GM18867 (cell line): ENCODE measurements around the gene SLC17A1.

Experiments
- ATAC-seq: cut with Tn5 transposase; IDR thresholded peaks from one replicate; pipeline ENCODE4 v1.9.1; 2021; ENCODE audit warnings: mild to moderate bottlenecking, moderate library complexity; ENCODE audit not compliant: unreplicated experiment

The SLC17A1 gene

GRCh38 chr6:25833136-25833535 lies 1.3 kb upstream of the SLC17A1 start:
- ATAC-seq: no peak

GRCh38 chr6:25832670-25833069 lies 818 bp upstream of the SLC17A1 start:
- ATAC-seq: no peak

- no peak for ATAC-seq
Observed at GRCh38 chr6:25832307-25832662, 433 bp upstream of the SLC17A1 start.

GRCh38 chr6:25830458-25830857 lies 1.4 kb downstream of the SLC17A1 start:
- ATAC-seq: no peak

- no peak for ATAC-seq
Observed at GRCh38 chr6:25829375-25829774, 2.5 kb downstream of the SLC17A1 start.

- ATAC-seq: no peak
Observed at GRCh38 chr6:25821341-25821740, 10.5 kb downstream of the SLC17A1 start.

GRCh38 chr6:25816252-25816651 lies 15.6 kb downstream of the SLC17A1 start:
- no peak for ATAC-seq

- ATAC-seq: no peak
Observed at GRCh38 chr6:25815194-25815593, 16.7 kb downstream of the SLC17A1 start.

- ATAC-seq: no peak
Observed at GRCh38 chr6:25804804-25805203, 27.0 kb downstream of the SLC17A1 start.

- ATAC-seq: no peak
Observed at GRCh38 chr6:25801436-25801835, 30.4 kb downstream of the SLC17A1 start.

GRCh38 chr6:25794784-25795183 lies 37.1 kb downstream of the SLC17A1 start:
- ATAC-seq: no peak

- ATAC-seq: no peak
Observed at GRCh38 chr6:25793970-25794369, 37.9 kb downstream of the SLC17A1 start.

GRCh38 chr6:25792016-25792415 lies 39.8 kb downstream of the SLC17A1 start:
- ATAC-seq: no peak

GRCh38 chr6:25789475-25789874 lies 42.4 kb downstream of the SLC17A1 start:
- ATAC-seq: no peak

- ATAC-seq: no peak
Observed at GRCh38 chr6:25788305-25788922, 43.4 kb downstream of the SLC17A1 start.

GRCh38 chr6:25787428-25787827 lies 44.4 kb downstream of the SLC17A1 start:
- ATAC-seq: no peak

- ATAC-seq: no peak
Observed at GRCh38 chr6:25781134-25781533, 50.7 kb downstream of the SLC17A1 start.

GRCh38 chr6:25777856-25778649 lies 53.8 kb downstream of the SLC17A1 start:
- ATAC-seq: no peak

GRCh38 chr6:25777031-25777430 lies 54.8 kb downstream of the SLC17A1 start:
- ATAC-seq: no peak

- no peak for ATAC-seq
Observed at GRCh38 chr6:25774120-25774715, 57.6 kb downstream of the SLC17A1 start.

- ATAC-seq: no peak
Observed at GRCh38 chr6:25769983-25770382, 61.9 kb downstream of the SLC17A1 start.

- no peak for ATAC-seq
Observed at GRCh38 chr6:25768566-25768965, 63.3 kb downstream of the SLC17A1 start.
